Astrocyte (in vitro differentiated cells and primary cell): ENCODE data around the gene ARRDC1. TPM values are rescaled to one million over a fixed set of nuclear protein-coding genes. Genes with fewer than 3 reads are reported as not detected.

Experiments used
- DNase-seq: peaks from one replicate; pipeline ENCODE4 v3.0.0-alpha.2; 2010; ENCODE audit warnings: low read depth
- FAIRE-seq: peaks from 2 replicates; lab custom pipeline; 2011; peaks lifted over from hg19 to GRCh38; lab: Jason Lieb, UNC
- H2AFZ ChIP-seq: 2 replicates; pipeline ENCODE4 v1.6.0; 2012; ENCODE audit warnings: low read depth, low read length, inconsistent platforms
- H3K27ac ChIP-seq: 2 replicates; pipeline ENCODE4 v1.5.1; 2011; ENCODE audit warnings: low read depth, low read length, inconsistent platforms
- H3K27me3 ChIP-seq: 2 replicates; pipeline ENCODE4 v1.6.0; 2011; ENCODE audit warnings: low read length, inconsistent platforms; ENCODE audit not compliant: insufficient read depth
- H3K36me3 ChIP-seq: 2 replicates; pipeline ENCODE4 v1.5.1; 2011; ENCODE audit warnings: low read length, inconsistent platforms; ENCODE audit not compliant: insufficient read depth
- H3K4me1 ChIP-seq: 2 replicates; pipeline ENCODE4 v1.5.1; 2011; ENCODE audit warnings: low read length, inconsistent platforms; ENCODE audit not compliant: insufficient read depth
- H3K4me2 ChIP-seq: 2 replicates; pipeline ENCODE4 v1.6.0; 2012; ENCODE audit warnings: low read length, inconsistent platforms
- H3K4me3 ChIP-seq: 2 replicates; pipeline ENCODE4 v1.5.1; 2011; ENCODE audit warnings: low read depth, mild to moderate bottlenecking, low read length, inconsistent platforms; ENCODE audit not compliant: insufficient read depth
- H3K79me2 ChIP-seq: 2 replicates; pipeline ENCODE4 v1.6.0; 2012; ENCODE audit warnings: mild to moderate bottlenecking, low read length, inconsistent platforms; ENCODE audit not compliant: insufficient read depth
- H3K9ac ChIP-seq: 2 replicates; pipeline ENCODE4 v1.6.0; 2012; ENCODE audit warnings: mild to moderate bottlenecking, low read length, inconsistent platforms
- H3K9me3 ChIP-seq: 2 replicates; pipeline ENCODE4 v1.5.1; 2012; ENCODE audit warnings: low read depth, mild to moderate bottlenecking, low read length, inconsistent platforms; ENCODE audit not compliant: insufficient read depth
- H4K20me1 ChIP-seq: 2 replicates; pipeline ENCODE4 v1.6.0; 2012; ENCODE audit warnings: low read length, inconsistent platforms; ENCODE audit not compliant: insufficient read depth
- H3K27ac Mint-ChIP-seq: one replicate; pipeline ENCODE4 v1.8.0; 2021; ENCODE audit warnings: mild to moderate bottlenecking, mixed read lengths; ENCODE audit not compliant: unreplicated experiment
- H3K27me3 Mint-ChIP-seq: one replicate; pipeline ENCODE4 v1.8.0; 2021; ENCODE audit warnings: low read depth, mixed read lengths; ENCODE audit not compliant: unreplicated experiment
- H3K36me3 Mint-ChIP-seq: one replicate; pipeline ENCODE4 v1.8.0; 2021; ENCODE audit warnings: low read depth, mixed read lengths; ENCODE audit not compliant: unreplicated experiment
- H3K4me1 Mint-ChIP-seq: one replicate; pipeline ENCODE4 v1.8.0; 2021; ENCODE audit warnings: low read depth, mixed read lengths; ENCODE audit not compliant: unreplicated experiment
- H3K4me3 Mint-ChIP-seq: one replicate; pipeline ENCODE4 v1.8.0; 2021; ENCODE audit warnings: mild to moderate bottlenecking, moderate library complexity, mixed read lengths; ENCODE audit not compliant: unreplicated experiment
- H3K9me3 Mint-ChIP-seq: one replicate; pipeline ENCODE4 v1.8.0; 2021; ENCODE audit warnings: mild to moderate bottlenecking, mixed read lengths; ENCODE audit not compliant: unreplicated experiment
- CTCF ChIP-seq: IDR thresholded peaks from 2 replicates; pipeline ENCODE4 v1.5.1; 2011; ENCODE audit warnings: low read depth, mild to moderate bottlenecking, inconsistent platforms, low read length, moderate library complexity; ENCODE audit not compliant: insufficient read depth
- EZH2 ChIP-seq: IDR thresholded peaks from 2 replicates; pipeline ENCODE4 v1.6.1; 2012; ENCODE audit warnings: mild to moderate bottlenecking, low read length, inconsistent platforms; ENCODE audit not compliant: insufficient read depth
- total RNA-seq: library from RNA; stranded (reverse); gene quantifications from 2 replicates; pipeline ENCODE4 v1.2.1, GENCODE V29; 2021

ARRDC1 gene
- total RNA-seq, 1 donor from 2014 or later, result 14.2 TPM

DNA sequence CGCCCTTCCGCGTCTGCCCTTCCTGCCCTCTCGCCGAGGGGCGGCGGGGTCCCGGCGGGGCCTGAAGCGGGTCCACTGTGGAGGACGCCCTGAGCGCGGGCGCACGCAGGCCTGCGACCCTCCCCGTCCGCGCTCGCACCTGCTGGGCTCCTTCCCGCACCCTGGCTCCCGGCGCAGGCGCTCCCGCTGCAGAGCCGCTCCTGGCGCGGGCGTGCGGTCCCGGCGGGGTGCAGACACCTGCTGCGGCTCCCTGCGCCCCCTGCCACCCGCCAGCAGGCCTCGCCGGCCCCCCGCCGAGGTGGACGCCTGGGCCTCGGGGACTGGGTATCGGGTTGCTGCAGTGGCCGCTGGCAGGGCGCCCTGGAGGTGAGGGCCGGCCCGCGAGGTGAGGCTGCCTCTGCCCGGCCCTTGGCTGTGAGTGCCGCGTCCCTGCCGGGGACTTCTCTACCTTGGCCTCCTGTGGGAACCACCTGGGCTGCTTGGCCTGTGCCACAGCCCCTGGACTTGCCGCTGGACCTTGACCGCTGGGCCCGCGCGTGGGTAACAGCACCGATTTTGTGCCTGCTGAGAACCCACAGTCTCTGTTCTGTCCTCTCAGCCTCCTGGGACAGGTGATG lies 627 bp downstream of the ARRDC1 start:
- no peak overlapping the region for H3K27ac ChIP-seq
- H3K4me2 ChIP-seq, result peak overlapping the region; percentile 90
- no peaks in the 10 kb centered on the region for H3K9me3 ChIP-seq
- Mint-ChIP-seq H3K36me3 (peaks cover 2% of the 10 kb centered on the region), H3K4me1 (peaks cover 7% of the 10 kb centered on the region), H3K9me3 (no peaks in the 10 kb centered on the region), H3K4me3 (peak overlapping the region; percentile 82), H3K27ac (no peak overlapping the region), H3K27me3 (no peaks in the 10 kb centered on the region)
- no peaks in the 10 kb centered on the region for H3K36me3 ChIP-seq
- FAIRE-seq (no peak), DNase-seq (no peak)
- H2AFZ ChIP-seq, result peak overlapping the region; percentile 87
- H3K4me1 ChIP-seq, result peaks cover 16% of the 10 kb centered on the region
- H3K27me3 ChIP-seq, result no peaks in the 10 kb centered on the region
- H3K4me3 ChIP-seq, result peak overlapping the region; percentile 66
- H3K79me2 ChIP-seq, result peaks cover 4% of the 10 kb centered on the region
- TF ChIP-seq CTCF (no peak), EZH2 (no peak)
- H3K9ac ChIP-seq, result peak overlapping the region; percentile 74
- peaks cover 16% of the 10 kb centered on the region for H4K20me1 ChIP-seq

DNA sequence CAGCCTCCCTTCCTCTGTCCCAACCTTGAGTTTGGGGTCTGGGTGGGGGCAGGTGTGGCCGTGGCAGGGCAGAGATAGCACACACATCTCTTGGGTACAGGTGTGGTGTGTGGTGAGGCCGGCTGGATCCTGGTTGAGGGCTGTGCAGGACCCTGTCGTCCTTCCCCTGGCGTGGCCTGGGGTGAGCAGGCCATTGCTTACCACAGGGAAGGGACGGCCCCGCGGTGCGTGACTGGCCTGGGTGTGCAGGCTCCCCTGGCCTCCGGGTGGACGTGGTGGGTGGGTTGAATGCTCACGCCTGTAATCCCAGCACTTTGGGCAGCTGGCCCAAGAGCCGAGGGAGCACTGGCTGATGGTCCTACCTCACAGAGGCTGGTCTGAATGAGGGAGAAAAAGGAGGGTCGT lies 1.2 kb downstream of the ARRDC1 start:
- FAIRE-seq (no peak), DNase-seq (no peak)
- Histone ChIP-seq H3K27ac (no peak overlapping the region), H2AFZ (no peak overlapping the region), H3K36me3 (no peaks in the 10 kb centered on the region), H3K9me3 (no peaks in the 10 kb centered on the region), H4K20me1 (peaks cover 16% of the 10 kb centered on the region), H3K79me2 (peaks cover 4% of the 10 kb centered on the region), H3K4me1 (peaks cover 18% of the 10 kb centered on the region), H3K4me2 (peak overlapping the region; percentile 90), H3K9ac (peak overlapping the region; percentile 74), H3K4me3 (peak overlapping the region; percentile 66), H3K27me3 (no peaks in the 10 kb centered on the region)
- Mint-ChIP-seq H3K27ac (no peak overlapping the region), H3K27me3 (no peaks in the 10 kb centered on the region), H3K4me3 (peak overlapping the region; percentile 82), H3K36me3 (peaks cover 2% of the 10 kb centered on the region), H3K4me1 (peaks cover 12% of the 10 kb centered on the region), H3K9me3 (no peaks in the 10 kb centered on the region)
- TF ChIP-seq CTCF (no peak), EZH2 (no peak)
